ENCODE results near the gene MED14.

MED14 gene

DNA sequence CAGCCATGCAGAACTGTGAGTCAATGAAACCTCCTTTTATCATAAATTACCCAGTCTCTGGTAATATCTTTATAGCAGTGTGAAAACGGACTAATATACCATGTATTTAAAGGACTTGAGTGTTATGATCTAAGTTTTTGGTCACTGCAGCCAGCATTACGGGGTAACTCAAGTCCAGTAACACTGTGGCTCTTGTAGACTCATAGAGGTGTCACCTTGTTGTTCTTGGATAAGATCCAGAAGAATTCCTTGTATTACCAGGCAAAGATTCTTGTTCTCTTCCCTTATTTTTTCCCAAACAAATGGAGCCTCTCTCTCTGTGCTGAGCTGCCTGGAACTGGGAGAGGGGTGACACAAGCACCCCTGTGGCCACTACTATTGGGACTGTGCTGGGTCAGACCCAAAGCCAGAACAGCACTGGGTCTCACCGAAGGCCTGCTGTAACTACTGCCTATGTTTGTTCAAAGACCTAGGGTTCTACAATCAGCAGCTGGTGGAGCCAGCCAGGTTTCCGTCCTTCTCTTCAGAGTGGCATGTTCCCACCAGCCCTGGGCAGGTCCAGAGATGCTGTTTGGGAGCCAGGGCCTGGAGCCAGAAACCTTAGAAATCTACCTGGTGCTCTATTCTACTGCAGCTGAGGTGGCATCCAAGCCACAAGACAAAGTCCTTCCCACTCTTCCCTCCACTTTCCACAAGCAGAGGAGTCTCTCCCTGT lies 43.7 kb upstream of the MED14 start:
- TF ChIP-seq, protein P1, sequence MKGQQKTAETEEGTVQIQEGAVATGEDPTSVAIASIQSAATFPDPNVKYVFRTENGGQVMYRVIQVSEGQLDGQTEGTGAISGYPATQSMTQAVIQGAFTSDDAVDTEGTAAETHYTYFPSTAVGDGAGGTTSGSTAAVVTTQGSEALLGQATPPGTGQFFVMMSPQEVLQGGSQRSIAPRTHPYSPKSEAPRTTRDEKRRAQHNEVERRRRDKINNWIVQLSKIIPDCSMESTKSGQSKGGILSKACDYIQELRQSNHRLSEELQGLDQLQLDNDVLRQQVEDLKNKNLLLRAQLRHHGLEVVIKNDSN (IDR thresholded peaks at IDR 0.05) = no peak
- TF ChIP-seq TCF12 (IDR thresholded peaks at IDR 0.05; ENCODE audit: low read depth) (no peak), CEBPB (IDR thresholded peaks at IDR 0.05) (no peak), NFIC (IDR thresholded peaks at IDR 0.05) (no peak), TEAD4 (IDR thresholded peaks at IDR 0.05) (no peak), RAD21 (IDR thresholded peaks at IDR 0.05; ENCODE audit: low read depth) (no peak)
- TF ChIP-seq, protein P2, sequence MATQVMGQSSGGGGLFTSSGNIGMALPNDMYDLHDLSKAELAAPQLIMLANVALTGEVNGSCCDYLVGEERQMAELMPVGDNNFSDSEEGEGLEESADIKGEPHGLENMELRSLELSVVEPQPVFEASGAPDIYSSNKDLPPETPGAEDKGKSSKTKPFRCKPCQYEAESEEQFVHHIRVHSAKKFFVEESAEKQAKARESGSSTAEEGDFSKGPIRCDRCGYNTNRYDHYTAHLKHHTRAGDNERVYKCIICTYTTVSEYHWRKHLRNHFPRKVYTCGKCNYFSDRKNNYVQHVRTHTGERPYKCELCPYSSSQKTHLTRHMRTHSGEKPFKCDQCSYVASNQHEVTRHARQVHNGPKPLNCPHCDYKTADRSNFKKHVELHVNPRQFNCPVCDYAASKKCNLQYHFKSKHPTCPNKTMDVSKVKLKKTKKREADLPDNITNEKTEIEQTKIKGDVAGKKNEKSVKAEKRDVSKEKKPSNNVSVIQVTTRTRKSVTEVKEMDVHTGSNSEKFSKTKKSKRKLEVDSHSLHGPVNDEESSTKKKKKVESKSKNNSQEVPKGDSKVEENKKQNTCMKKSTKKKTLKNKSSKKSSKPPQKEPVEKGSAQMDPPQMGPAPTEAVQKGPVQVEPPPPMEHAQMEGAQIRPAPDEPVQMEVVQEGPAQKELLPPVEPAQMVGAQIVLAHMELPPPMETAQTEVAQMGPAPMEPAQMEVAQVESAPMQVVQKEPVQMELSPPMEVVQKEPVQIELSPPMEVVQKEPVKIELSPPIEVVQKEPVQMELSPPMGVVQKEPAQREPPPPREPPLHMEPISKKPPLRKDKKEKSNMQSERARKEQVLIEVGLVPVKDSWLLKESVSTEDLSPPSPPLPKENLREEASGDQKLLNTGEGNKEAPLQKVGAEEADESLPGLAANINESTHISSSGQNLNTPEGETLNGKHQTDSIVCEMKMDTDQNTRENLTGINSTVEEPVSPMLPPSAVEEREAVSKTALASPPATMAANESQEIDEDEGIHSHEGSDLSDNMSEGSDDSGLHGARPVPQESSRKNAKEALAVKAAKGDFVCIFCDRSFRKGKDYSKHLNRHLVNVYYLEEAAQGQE (IDR thresholded peaks at IDR 0.05; ENCODE audit: low read depth) = no peak

GRCh38 chrX:40773809-40774208 lies 38.5 kb upstream of the MED14 start:
- TF ChIP-seq, protein P3, sequence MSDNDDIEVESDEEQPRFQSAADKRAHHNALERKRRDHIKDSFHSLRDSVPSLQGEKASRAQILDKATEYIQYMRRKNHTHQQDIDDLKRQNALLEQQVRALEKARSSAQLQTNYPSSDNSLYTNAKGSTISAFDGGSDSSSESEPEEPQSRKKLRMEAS (IDR thresholded peaks at IDR 0.05) = no peak
- TF ChIP-seq, protein P2 (IDR thresholded peaks at IDR 0.05; ENCODE audit: low read depth) = no peak
- TF ChIP-seq YY1 (IDR thresholded peaks at IDR 0.05; ENCODE audit: low read depth) = no peak

DNA sequence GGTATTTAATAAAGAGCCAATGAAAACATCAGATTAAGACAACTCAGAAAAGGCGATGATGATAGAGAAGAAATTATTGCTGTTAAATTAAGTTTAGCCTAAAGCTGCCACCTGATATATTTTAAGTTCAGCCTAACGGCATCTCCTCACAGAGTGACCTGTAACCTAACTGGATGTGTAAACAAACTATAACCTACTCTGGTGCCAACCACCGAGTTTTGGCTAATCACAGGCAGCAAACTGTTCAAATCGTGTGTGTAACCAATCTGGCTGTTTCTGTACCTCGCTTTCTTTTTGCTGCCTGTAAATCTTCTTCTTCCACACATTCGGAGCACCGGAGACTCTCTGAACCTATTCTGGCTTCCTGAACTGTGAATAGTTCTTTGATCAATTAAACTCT lies 37.8 kb upstream of the MED14 start:
- TF ChIP-seq FOXM1 (IDR thresholded peaks at IDR 0.05; ENCODE audit: borderline replicate concordance, low read depth) = no peak
- TF ChIP-seq, protein P3 (IDR thresholded peaks at IDR 0.05) = no peak
- no peak for TF ChIP-seq RAD21 (IDR thresholded peaks at IDR 0.05; ENCODE audit: low read depth)
- TF ChIP-seq EP300 (IDR thresholded peaks at IDR 0.05; ENCODE audit: borderline replicate concordance) = no peak
- TF ChIP-seq, protein P2 (IDR thresholded peaks at IDR 0.05; ENCODE audit: low read depth) = no peak
- no peak for TF ChIP-seq CREB1 (IDR thresholded peaks at IDR 0.05; ENCODE audit: low read depth)
- no peak for TF ChIP-seq ZBTB7A (IDR thresholded peaks at IDR 0.05; ENCODE audit: low read depth)
- TF ChIP-seq, protein P1 (IDR thresholded peaks at IDR 0.05) = no peak
- TF ChIP-seq YY1 (IDR thresholded peaks at IDR 0.05; ENCODE audit: low read depth) = no peak

GRCh38 chrX:40772290-40772689 lies 36.9 kb upstream of the MED14 start:
- no peak for TF ChIP-seq NFIC (IDR thresholded peaks at IDR 0.05)
- TF ChIP-seq CREB1 (IDR thresholded peaks at IDR 0.05; ENCODE audit: low read depth) = no peak
- TF ChIP-seq, protein P2 (IDR thresholded peaks at IDR 0.05; ENCODE audit: low read depth) = no peak
- TF ChIP-seq RAD21 (IDR thresholded peaks at IDR 0.05; ENCODE audit: low read depth) = no peak
- TF ChIP-seq TAF1 (IDR thresholded peaks at IDR 0.05; ENCODE audit: low read depth) = no peak
- no peak for TF ChIP-seq EGR1 (IDR thresholded peaks at IDR 0.05)
- no peak for TF ChIP-seq TCF12 (IDR thresholded peaks at IDR 0.05; ENCODE audit: low read depth)
- TF ChIP-seq, protein P1 (IDR thresholded peaks at IDR 0.05) = no peak
- TF ChIP-seq, protein P3 (IDR thresholded peaks at IDR 0.05) = no peak
- TF ChIP-seq EP300 (IDR thresholded peaks at IDR 0.05; ENCODE audit: borderline replicate concordance) = no peak
- TF ChIP-seq ZBTB7A (IDR thresholded peaks at IDR 0.05; ENCODE audit: low read depth) = no peak
- no peak for TF ChIP-seq FOXM1 (IDR thresholded peaks at IDR 0.05; ENCODE audit: borderline replicate concordance, low read depth)
